HPDE6-E6E7 (cell line): ENCODE results near the gene RETREG3.
"Not testable (repeated sequence)": the region's sequence is repeated elsewhere in the genome, so short reads cannot be mapped to it uniquely, and the experiment has no call there.

Experiments
- DNase-seq: peaks from one replicate; pipeline ENCODE4 v3.0.0; 2011; ENCODE audit warnings: missing footprints; ENCODE audit errors: extremely low spot score

RETREG3 gene

DNA sequence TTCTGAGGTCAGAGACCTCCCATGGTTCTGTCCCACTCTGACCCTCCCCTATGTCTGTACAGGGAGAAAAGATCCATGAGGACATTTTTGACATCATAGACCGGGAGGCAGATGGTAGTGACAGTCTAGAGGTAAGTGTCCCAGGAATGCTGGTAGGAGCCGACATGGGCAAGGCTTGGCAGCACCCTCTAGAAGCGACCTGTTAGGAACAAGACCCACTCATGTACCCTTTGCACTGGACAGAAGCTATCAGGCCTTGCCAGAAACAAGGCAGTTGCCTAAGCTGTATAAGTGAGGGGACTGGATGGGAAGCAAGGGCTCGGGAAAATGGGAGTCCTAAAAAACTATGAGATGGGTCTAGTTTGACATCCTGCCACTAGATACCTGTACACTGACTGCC, 2.8 kb upstream of the RETREG3 start:
- no peak for DNase-seq

GRCh38 chr17:42609814-42610801, 934 bp upstream of the RETREG3 start:
- not testable (repeated sequence) for DNase-seq

DNA sequence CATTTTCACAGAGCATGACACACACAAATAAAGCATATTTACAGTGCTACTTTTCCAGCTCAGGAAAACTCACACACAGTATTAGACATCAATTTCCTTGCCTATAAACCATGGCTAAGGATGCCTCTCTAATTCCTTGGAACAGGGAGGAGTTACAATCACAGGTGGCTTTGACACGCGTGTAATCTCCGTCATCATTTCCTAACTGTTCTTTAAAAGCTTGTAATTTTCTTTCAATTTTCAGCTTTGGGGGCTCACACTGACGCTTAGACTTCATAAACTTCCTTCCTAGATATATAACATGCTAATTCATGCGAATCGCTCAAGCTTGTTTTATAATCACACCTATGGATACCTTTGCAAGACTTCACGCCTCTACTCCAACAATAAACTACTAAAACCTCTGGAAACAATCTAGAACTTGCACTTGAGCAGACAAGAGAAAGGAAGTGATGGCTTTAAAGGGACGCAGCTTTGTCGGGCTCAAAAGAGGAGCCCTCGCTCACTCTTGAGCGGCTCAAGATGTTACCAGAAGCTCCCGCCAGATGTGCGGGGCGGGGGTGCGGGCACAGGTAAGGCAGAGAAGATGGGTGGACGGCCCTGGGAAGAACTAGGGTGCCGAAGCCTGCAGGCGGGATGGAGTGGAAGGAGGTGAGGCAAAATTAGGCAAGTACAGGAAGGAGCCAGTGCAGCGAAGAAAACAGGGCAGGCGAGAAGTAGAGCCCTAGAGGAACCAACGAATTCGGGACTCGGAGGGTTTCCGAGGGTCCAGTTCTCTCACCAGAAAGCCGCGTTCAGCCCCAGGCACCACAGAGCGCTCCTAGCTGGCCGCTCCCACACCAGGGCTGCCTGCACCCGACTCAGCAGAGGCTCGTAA, 631 bp downstream of the RETREG3 start:
- peak; percentile 76 for DNase-seq

- no peak for DNase-seq
These were observed 1.4 kb downstream of the RETREG3 start for GRCh38 chr17:42607769-42608168.

DNA sequence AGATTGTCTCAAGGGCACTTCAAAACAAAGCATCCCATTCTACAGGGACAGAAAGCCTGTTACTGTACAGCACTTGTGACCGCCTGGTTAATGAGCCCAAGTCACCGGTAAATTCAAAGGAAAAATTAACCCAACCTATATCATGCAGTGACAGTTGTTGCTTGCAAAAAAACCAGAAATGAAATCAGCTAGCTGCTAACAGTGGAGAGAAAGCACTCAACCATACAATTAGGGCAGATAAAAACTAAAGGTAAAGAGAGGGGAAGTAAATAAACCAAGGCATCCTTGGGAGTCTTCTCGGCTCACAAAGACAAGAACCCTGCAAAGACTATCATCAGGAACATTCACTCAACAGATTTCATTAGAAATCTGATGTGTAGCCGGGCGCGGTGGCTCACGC, 5.9 kb downstream of the RETREG3 start:
- no peak for DNase-seq

GRCh38 chr17:42598905-42599304, 10.3 kb downstream of the RETREG3 start:
- no peak for DNase-seq

DNA sequence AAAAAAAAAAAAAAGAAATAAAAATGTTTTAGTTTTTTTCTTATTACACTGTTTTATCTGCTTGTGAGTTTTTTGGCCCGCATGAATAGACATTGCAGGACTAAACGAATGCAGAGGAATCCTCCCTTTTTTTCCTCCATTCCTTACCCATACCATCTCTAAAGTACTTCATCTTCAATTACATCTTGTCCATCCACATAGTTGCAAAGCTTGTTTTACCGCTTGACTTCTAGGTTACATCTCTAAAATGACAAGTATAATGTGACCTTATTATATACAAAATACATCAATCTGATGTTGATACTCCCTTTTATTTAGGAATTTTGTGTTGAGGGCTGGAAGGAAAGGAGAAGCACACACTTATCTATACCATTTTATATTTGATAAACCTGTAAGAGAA, 12.8 kb downstream of the RETREG3 start:
- no peak for DNase-seq

DNA sequence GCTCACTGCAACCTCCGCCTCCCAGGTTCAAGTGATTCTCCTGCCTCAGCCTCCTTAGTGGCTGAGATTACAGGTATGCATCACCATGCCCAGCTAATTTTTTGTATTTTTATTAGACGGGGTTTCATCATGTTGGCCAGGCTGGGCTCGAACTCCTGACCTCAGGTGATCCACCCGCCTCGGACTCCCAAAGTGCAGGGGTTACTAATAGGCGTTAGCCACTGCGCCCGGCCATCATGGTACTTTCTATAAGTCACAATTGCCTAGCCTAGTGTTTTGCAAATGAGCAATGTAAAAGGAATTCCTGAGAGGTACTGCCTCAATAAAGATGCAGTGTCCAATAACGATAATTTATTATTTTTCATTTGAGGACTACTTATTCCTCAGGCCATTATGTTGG, 17.8 kb downstream of the RETREG3 start:
- DNase-seq: no peak

DNA sequence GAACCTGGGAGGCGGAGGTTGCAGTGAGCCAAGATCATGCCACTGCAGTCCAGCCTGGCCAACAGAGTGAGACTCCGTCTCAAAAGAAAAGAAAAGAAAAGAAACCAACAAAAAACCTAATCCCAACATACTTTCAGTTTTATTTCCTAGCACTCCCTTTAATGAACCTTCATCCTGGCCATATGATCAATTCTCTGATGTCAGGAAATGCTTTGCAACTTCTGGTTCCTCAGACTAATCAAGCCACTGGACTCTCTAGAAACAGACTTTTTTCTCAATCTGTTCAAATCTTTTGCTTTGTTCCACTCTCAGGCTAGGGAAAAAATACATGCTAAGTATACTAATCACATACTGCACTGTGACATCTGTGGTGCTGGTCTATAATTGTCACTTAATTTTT, 18.3 kb downstream of the RETREG3 start:
- DNase-seq: no peak

DNA sequence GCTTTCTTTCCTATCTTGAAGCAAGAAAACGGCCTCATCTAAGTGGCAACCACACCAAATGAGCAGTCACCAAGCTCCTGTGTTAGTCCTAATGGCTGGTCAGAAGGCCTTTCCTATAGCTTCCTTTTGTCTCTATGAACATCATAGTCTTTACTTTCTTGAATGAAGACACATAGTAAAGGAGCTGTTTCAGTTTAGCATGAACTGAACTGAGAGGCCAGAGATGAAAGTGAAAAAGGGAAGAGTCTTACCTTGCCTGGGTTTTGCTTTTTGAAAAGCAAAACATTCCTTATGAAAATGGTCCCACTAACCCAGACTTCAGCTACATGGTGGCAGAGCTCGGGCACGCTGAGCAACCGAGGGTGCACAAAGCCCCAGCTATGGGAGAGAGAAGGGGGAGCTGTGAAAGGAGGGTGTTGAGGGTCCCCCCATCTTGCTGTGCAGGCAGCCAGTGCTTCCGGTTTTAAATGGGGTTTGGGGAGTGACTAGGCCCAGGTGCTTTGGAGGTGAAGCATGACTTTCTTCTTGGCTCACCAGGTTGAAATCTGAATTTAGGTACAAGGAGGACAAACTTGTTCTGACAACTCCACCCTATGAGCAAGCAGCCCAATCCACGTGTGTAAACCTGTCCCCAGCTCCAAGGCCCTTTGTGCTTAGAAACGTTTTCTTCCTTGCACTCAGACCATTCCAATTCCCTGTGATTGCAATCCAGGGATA, 22.5 kb downstream of the RETREG3 start:
- DNase-seq: peak; percentile 96

DNA sequence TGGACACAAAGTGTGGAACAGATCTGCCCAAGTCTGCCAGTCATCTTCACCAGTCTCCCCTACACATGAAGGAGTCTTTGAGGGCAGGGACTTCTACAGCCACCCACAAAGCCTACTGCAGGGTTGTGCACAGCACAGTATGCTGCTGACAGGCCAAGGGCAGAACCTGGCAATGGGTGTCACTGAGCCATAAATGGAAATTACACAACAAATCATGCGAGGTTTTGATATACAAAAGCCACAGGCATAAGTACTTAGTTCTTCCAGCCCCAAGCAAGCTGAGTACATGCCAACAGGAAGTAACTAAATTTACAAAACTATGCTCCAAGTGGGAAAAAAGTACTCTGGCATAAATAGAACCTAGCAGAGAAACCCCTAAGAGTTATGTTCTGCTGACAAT, 23.8 kb downstream of the RETREG3 start:
- DNase-seq: no peak

GRCh38 chr17:42584880-42585279, 24.3 kb downstream of the RETREG3 start:
- no peak for DNase-seq

GRCh38 chr17:42581744-42582270, 27.4 kb downstream of the RETREG3 start:
- DNase-seq: no peak

- DNase-seq: no peak
These were observed 29.2 kb downstream of the RETREG3 start for GRCh38 chr17:42579794-42580551.

DNA sequence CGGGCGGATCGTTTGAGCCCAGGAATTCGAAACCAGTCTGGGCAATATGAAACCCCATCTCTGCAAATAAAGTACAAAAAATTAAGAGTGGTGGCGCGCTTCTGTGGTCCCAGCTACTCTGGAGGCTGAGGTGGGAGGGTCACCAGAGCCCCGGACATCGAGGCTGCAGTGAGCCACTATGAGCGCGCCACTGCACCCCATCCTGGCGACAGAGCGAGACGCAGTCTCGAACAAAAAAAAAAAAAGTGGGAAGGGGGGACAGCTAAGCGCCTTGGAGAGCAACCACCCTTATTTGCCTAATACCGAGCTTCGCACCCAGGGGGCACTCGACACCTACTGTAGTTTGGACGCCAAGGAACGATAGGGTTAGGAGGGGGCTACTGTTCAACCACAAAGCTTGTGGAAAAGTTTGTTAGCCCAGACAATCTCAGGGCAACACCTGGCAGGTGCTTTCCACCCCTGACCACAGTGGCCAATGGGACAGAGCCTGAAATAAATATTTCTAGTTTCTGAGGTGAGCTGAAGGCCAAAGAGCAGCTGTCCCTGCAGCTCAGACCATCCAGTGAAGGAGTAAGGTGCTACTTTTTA, 30.8 kb downstream of the RETREG3 start:
- peak; percentile 76 for DNase-seq

- DNase-seq: peak; percentile 97
These were observed 31.5 kb downstream of the RETREG3 start, which contains the start of gene PSMC3IP for GRCh38 chr17:42577532-42578281. PSMC3IP (minus strand) TSS chr17:42577729; CDS start chr17:42577686, 43 bp downstream.

DNA sequence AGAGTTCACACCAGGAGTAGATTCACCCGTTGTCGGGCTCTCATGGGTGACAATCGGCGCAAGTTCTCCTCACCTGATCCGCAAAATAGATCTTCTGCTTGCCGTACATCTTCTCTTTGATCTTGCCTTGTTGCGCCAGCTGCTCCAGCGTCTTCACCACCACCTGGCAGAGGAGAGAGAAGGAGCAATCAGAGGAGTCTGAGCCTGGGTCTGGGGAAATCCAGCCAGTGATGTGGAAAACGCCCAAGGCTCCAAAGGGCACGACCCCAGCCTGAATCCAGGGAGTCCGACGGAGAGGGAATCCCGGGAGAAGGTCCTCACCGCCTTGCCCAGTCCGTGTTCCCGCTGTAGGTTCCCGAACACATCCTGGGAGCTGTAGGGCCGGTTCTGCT, 32.0 kb downstream of the RETREG3 start:
- DNase-seq: no peak

DNA sequence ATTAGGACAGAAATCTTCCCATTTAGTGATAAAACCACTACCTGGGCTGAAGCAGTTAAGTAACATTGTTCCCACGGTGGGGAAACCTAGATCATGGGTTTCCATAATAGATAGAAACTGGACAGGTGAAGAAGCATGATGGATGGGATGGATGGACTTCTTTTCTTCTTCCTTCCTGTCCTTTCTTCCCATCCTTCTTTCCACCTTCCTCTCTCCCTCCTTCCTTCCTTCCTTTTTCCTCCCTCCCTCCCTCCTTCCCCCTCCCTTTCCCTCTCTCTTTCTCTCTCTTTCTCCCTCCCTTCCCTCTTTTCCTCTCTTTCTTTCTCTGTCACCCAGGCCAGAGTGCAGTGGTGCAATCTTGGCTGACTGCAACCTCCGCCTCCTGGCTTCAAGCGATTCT, 34.7 kb downstream of the RETREG3 start:
- DNase-seq: no peak

- DNase-seq: no peak
These were observed 36.1 kb downstream of the RETREG3 start for GRCh38 chr17:42573095-42573494.
